ES-I3 (cell line): Measurements from ENCODE around the gene ADIPOR1.

Experiments used
- H3K36me3 ChIP-seq: 2 replicates; pipeline ENCODE4 v1.6.1; 2013; ENCODE audit warnings: mild to moderate bottlenecking, low read length, control low read depth, moderate library complexity; ENCODE audit not compliant: insufficient read depth
- H3K4me1 ChIP-seq: 2 replicates; pipeline ENCODE4 v1.6.1; 2013; ENCODE audit warnings: mild to moderate bottlenecking, control low read depth, low read length; ENCODE audit not compliant: insufficient read depth
- H3K9ac ChIP-seq: 2 replicates; pipeline ENCODE4 v1.6.1; 2013; ENCODE audit warnings: low read depth, mild to moderate bottlenecking, low read length, moderate library complexity
- H3K9me3 ChIP-seq: 2 replicates; pipeline ENCODE4 v1.6.1; 2013; ENCODE audit warnings: mild to moderate bottlenecking, low read length, moderate library complexity; ENCODE audit not compliant: control insufficient read depth, insufficient read depth

Gene ADIPOR1

DNA sequence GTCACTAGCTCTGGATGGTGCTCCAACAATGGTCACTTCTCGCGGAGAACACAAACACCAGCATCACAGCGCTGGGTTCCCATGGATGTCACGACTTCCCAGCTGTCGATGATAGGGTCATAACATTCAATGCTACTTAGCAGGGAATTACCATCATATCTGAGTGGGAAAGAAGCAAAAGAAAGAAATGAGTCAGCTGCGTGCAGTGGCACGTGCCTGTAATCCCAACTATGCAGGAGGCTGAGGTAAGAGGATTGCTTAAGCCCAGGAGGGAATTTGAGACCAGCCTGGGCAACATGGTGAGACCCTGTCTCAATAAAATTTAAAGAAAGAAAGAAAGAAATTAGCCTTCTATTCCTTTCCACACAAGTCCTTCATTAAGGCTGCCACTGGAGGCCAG lies 65.6 kb downstream of the ADIPOR1 start:
- peaks cover 14% of the 10 kb centered on the region for H3K36me3 ChIP-seq
- no peak overlapping the region for H3K9ac ChIP-seq
- H3K4me1 ChIP-seq = no peaks in the 10 kb centered on the region

More for the DNA sequence above, 65.6 kb downstream of the ADIPOR1 start:
- no peaks in the 10 kb centered on the region for H3K9me3 ChIP-seq
